Sigmoid colon (tissue), 7 donors: ENCODE measurements around the gene PHOSPHO2. TPM values are rescaled to one million over a fixed set of nuclear protein-coding genes. Genes with fewer than 3 reads are reported as not detected.

Experiments used
- DNase-seq: peaks from one replicate; pipeline ENCODE4 v3.0.0-alpha.2; 2019
- H3K27ac ChIP-seq, 4 donors: fragments of 200-600 bp; sonication (generic); one replicate each; pipeline ENCODE4 v1.5.1; 2016 to 2019; ENCODE audit warnings: mild to moderate bottlenecking in 1 of 4
- H3K27me3 ChIP-seq, 3 donors: fragments of 200-600 bp; sonication (generic); one replicate each; pipeline ENCODE4 v1.5.1; 2019; ENCODE audit warnings: mild to moderate bottlenecking in 1 of 3
- H3K36me3 ChIP-seq, 4 donors: fragments of 200-600 bp; sonication (generic); one replicate each; pipeline ENCODE4 v1.5.1; 2016 to 2019
- H3K4me1 ChIP-seq, 4 donors: fragments of 200-600 bp; sonication (generic); one replicate each; pipeline ENCODE4 v1.5.1; 2017 to 2019
- H3K4me3 ChIP-seq, 4 donors: fragments of 200-600 bp; sonication (generic); one replicate each; pipeline ENCODE4 v1.5.1; 2017 to 2019; ENCODE audit warnings: mild to moderate bottlenecking in 2 of 4, moderate library complexity in 1 of 4
- H3K9me3 ChIP-seq, 4 donors: fragments of 200-600 bp in 3 of 4; sonication (generic) in 3 of 4; one replicate each; pipeline versions ENCODE4 v1.5.1 to v1.6.1; 2013 to 2019
- CTCF ChIP-seq, 4 experiments: fragments of 450-650 bp in 3 of 4; fragments of 200-600 bp in 1 of 4; IDR thresholded peaks; one replicate each; pipeline ENCODE4 v1.5.1; 2016 to 2019; ENCODE audit warnings: antibody characterized with exemption in 4 of 4, mild to moderate bottlenecking in 3 of 4, moderate library complexity in 2 of 4
- EP300 ChIP-seq, 4 donors: sonication (generic); formaldehyde crosslinking; IDR thresholded peaks; one replicate each; pipeline ENCODE4 v1.6.1; 2017; ENCODE audit warnings: antibody characterized with exemption in 4 of 4
- POLR2A ChIP-seq, 2 donors: fragments of 450-650 bp; IDR thresholded peaks; one replicate each; pipeline ENCODE4 v1.6.1; 2016; ENCODE audit warnings: antibody characterized with exemption in 2 of 2, mild to moderate bottlenecking in 2 of 2, moderate library complexity in 2 of 2
- POLR2AphosphoS5 ChIP-seq, 4 donors: sonication (generic); formaldehyde crosslinking; IDR thresholded peaks; one replicate each; pipeline ENCODE4 v1.6.1; 2017; ENCODE audit warnings: antibody characterized with exemption in 4 of 4
- WGBS, 2 donors: extraction: QIAGEN DNeasy Blood & Tissue Kit; methylation state at CpG; one replicate each; pipeline ENCODE4 v1.1.7; 2013; 5-methylcytosine and 5-hydroxymethylcytosine counted together
- intact Hi-C: fragments of 100-400 bp; cut with DNase I; formaldehyde crosslinking; loops from one replicate; pipeline ENCODE4 v1.15.1; 2023
- polyA plus RNA-seq, 3 donors: library from polyadenylated mRNA; stranded (reverse); fragments of 200-250 nt; gene quantifications; one replicate each; pipeline ENCODE4 v1.2.3, GENCODE V29; 2013
- total RNA-seq, 4 donors: library from RNA; depleted of rRNA; stranded (reverse); fragments of >200 nt; gene quantifications; one replicate each; pipeline ENCODE4 v1.1.0, GENCODE V29; 2016
- donor health status: healthy with polysubstance abuse.
- donor health status: Bipolar disorder and iron deficiency.
- donor health status: healthy.

Gene PHOSPHO2
- total and polyA plus RNA-seq, 7 donors = 3.8 to 19.9 (median 9.4) TPM

DNA sequence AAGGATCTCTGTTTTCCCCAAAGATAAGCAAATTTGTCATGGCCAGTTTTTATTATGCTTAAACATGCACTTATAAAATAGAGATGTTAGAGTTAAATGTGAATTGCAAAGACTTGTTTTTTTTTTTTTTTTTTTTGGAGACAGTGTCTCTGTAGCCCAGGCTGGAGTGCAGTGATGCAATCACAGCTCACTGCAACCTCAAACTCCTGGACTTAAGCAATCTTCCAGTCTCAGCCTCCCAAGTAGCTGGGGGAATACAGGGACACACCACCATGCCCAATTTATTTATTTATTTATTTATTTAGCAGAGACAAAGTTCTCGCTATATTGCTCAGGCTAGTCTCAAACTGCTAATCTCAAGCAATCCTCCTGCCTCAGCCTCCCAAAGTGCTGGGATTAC lies 15.1 kb downstream of the PHOSPHO2 start:
- intact Hi-C loops = no loop called here
- no peak overlapping the region for H3K27ac ChIP-seq
- WGBS, 2 donors = 47 to 92% methylated on average over 1 of the region's 1 CpG
- TF ChIP-seq EP300 (IDR thresholded peaks at IDR 0.05) = no peak
- no peak for TF ChIP-seq CTCF (IDR thresholded peaks at IDR 0.05)
- TF ChIP-seq POLR2AphosphoS5 (IDR thresholded peaks at IDR 0.05) = no peak
- no peaks in the 10 kb centered on the region for H3K36me3 ChIP-seq
- no peaks in the 10 kb centered on the region for H3K9me3 ChIP-seq
- no peaks in the 10 kb centered on the region for H3K27me3 ChIP-seq
- H3K4me1 ChIP-seq = peaks cover 0 to 34% (median 13%) of the 10 kb centered on the region in 4 donors
- no peak overlapping the region for H3K4me3 ChIP-seq
- DNase-seq = no peak

GRCh38 chr2:169709981-169710380 lies 15.7 kb downstream of the PHOSPHO2 start:
- 16 to 76% methylated on average over 1 of the region's 1 CpG for WGBS, 2 donors
- no peak for DNase-seq
- no peak for TF ChIP-seq POLR2A (IDR thresholded peaks at IDR 0.05)
- no peak for TF ChIP-seq CTCF (IDR thresholded peaks at IDR 0.05)
- no peak for TF ChIP-seq EP300 (IDR thresholded peaks at IDR 0.05)
- Histone ChIP-seq H3K4me1 (peaks cover 0 to 34% (median 15%) of the 10 kb centered on the region in 4 donors), H3K4me3 (no peak overlapping the region), H3K27me3 (no peaks in the 10 kb centered on the region), H3K27ac (no peak overlapping the region), H3K36me3 (no peaks in the 10 kb centered on the region), H3K9me3 (no peaks in the 10 kb centered on the region)
- intact Hi-C loops = no loop called here

DNA sequence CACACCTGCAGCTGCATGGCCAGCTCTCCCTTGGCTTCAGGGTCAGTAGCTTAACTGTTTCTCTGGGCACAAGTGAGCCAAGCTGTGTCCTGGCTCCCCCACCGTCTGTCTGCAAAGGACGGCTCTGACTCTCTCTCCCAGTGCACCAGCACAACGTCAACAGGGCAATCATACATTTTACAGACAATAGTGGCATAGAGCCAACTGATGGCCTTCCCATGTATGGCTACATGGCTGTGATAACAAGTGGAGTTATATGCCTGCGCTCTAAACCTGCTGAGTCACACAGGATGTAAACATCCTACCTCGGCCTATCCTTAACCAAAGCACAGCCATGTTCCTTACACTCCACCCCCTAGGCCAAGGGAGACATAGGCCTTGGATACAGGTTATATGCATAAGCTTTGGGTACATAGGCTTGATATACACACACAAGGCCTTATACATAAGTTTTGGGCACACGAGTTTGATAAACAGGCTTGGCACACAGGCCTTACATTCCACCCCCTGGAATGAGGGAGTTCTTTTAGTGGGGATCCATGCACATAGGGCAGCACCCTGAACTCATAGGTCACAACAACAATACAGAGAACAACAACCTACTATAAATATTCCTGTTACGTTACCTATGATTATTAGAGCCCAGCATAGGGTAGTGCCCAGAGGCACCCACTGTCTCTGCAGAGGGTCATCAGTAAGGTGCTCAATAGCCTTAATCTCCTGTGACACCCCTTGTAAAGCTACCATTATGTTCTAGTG lies 17.7 kb downstream of the PHOSPHO2 start:
- no peak overlapping the region for H3K27ac ChIP-seq
- WGBS, 2 donors = 20 to 73% methylated on average over 7 of the region's 7 CpGs
- H3K4me1 ChIP-seq = peaks cover 0 to 38% (median 29%) of the 10 kb centered on the region in 4 donors
- no peaks in the 10 kb centered on the region for H3K27me3 ChIP-seq
- TF ChIP-seq CTCF (IDR thresholded peaks at IDR 0.05) (no peak), POLR2A (IDR thresholded peaks at IDR 0.05) (no peak), POLR2AphosphoS5 (IDR thresholded peaks at IDR 0.05) (no peak)
- no peak for DNase-seq
- no peak overlapping the region for H3K4me3 ChIP-seq
- intact Hi-C loops = no loop called here
- no peaks in the 10 kb centered on the region for H3K36me3 ChIP-seq
- H3K9me3 ChIP-seq = no peaks in the 10 kb centered on the region

DNA sequence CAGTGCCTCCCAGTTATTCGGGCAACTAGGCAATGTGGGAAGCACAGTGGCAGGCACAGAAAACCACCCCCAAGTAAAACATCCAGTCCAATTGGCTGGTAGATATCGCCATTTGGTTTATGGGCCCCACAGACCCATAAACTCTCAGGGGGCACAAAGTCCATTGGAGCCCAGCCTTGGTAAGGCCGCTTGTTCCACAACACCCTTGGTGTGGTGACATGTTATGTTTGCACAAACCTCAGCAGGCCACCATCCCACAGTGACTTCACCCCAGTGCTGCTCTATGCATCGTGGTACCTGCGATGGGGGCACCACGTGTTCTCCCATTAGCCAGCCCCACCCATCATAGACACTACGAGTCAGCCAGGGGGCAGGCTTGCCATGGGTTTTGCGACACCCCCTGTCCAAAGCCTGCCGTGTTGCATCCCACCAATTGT lies 18.5 kb downstream of the PHOSPHO2 start:
- DNase-seq = no peak
- H3K27me3 ChIP-seq = no peaks in the 10 kb centered on the region
- H3K4me3 ChIP-seq = no peak overlapping the region
- TF ChIP-seq CTCF (IDR thresholded peaks at IDR 0.05) (no peak), EP300 (IDR thresholded peaks at IDR 0.05) (no peak), POLR2A (IDR thresholded peaks at IDR 0.05) (no peak), POLR2AphosphoS5 (IDR thresholded peaks at IDR 0.05) (no peak)
- no peak overlapping the region for H3K27ac ChIP-seq
- H3K4me1 ChIP-seq = peaks cover 0 to 47% (median 34%) of the 10 kb centered on the region in 4 donors
- H3K9me3 ChIP-seq = no peaks in the 10 kb centered on the region
- intact Hi-C loops = no loop called here
- H3K36me3 ChIP-seq = no peaks in the 10 kb centered on the region
- 21 to 74% methylated on average over 9 of the region's 9 CpGs for WGBS, 2 donors

DNA sequence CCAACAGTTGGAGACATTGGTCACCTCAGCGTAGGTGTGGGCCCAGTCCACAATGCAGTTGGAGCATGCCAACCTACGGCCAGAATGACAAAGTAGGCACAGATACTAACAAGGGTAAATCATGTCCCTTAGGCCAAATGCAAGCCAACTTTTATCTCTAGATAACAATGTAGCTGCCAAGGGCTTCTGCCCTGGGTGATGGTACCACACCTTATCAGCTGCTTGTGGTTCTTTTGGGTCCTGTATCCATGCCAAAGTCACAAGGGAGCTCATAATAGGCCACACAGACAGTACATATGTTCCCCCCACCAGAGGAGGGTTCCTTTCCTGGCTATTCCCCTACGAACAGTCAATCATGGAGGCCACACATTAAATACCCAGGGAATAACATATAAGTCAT lies 19.1 kb downstream of the PHOSPHO2 start:
- Histone ChIP-seq H3K27ac (no peak overlapping the region), H3K27me3 (no peaks in the 10 kb centered on the region), H3K9me3 (no peaks in the 10 kb centered on the region), H3K36me3 (no peaks in the 10 kb centered on the region), H3K4me1 (peaks cover 0 to 47% (median 34%) of the 10 kb centered on the region in 4 donors), H3K4me3 (no peak overlapping the region)
- intact Hi-C loops = no loop called here
- no peak for TF ChIP-seq POLR2A (IDR thresholded peaks at IDR 0.05)
- TF ChIP-seq POLR2AphosphoS5 (IDR thresholded peaks at IDR 0.05) = no peak
- no peak for DNase-seq
- WGBS, 2 donors = 86 to 96% methylated on average over 3 of the region's 3 CpGs
